ENCODE data around the gene QPRT.

The QPRT gene

DNA sequence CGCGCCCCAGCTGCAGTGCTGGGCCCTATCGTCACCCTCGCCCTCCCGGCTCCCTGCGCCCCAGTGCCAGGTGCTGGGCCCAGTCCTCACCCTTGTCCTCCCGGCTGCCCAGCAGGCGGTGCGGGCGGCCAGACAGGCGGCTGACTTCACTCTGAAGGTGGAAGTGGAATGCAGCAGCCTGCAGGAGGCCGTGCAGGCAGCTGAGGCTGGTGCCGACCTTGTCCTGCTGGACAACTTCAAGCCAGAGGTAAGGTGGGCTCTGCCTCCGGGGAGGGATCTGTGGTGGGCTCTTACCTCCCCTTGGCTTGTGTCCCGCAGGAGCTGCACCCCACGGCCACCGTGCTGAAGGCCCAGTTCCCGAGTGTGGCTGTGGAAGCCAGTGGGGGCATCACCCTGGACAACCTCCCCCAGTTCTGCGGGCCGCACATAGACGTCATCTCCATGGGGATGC, 17.9 kb downstream of the QPRT start:
- Histone ChIP-seq H3K27ac (no peak overlapping the region), H3K36me3 (peaks cover 18% of the 10 kb centered on the region), H3K27me3 (ENCODE audit: insufficient read depth, low read depth, severe bottlenecking) (no peaks in the 10 kb centered on the region), H3K4me3 (ENCODE audit: low read depth, low read length) (no peak overlapping the region), H3K9me3 (ENCODE audit: severe bottlenecking) (peaks cover 6% of the 10 kb centered on the region)
- TF ChIP-seq, protein P1, sequence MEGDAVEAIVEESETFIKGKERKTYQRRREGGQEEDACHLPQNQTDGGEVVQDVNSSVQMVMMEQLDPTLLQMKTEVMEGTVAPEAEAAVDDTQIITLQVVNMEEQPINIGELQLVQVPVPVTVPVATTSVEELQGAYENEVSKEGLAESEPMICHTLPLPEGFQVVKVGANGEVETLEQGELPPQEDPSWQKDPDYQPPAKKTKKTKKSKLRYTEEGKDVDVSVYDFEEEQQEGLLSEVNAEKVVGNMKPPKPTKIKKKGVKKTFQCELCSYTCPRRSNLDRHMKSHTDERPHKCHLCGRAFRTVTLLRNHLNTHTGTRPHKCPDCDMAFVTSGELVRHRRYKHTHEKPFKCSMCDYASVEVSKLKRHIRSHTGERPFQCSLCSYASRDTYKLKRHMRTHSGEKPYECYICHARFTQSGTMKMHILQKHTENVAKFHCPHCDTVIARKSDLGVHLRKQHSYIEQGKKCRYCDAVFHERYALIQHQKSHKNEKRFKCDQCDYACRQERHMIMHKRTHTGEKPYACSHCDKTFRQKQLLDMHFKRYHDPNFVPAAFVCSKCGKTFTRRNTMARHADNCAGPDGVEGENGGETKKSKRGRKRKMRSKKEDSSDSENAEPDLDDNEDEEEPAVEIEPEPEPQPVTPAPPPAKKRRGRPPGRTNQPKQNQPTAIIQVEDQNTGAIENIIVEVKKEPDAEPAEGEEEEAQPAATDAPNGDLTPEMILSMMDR (IDR thresholded peaks at IDR 0.05; ENCODE audit: low read depth, low read length): no peak
- no peak for DNase-seq

- TF ChIP-seq, protein P1 (IDR thresholded peaks at IDR 0.05; ENCODE audit: low read depth, low read length): no peak
- no peak overlapping the region for H3K27ac ChIP-seq
- no peak for DNase-seq
- no peaks in the 10 kb centered on the region for H3K27me3 ChIP-seq (ENCODE audit: insufficient read depth, low read depth, severe bottlenecking)
- H3K36me3 ChIP-seq: peaks cover 18% of the 10 kb centered on the region
- peaks cover 6% of the 10 kb centered on the region for H3K9me3 ChIP-seq (ENCODE audit: severe bottlenecking)
- no peak overlapping the region for H3K4me3 ChIP-seq (ENCODE audit: low read depth, low read length)
Measured at GRCh38 chr16:29697391-29697790, 18.4 kb downstream of the QPRT start.

DNA sequence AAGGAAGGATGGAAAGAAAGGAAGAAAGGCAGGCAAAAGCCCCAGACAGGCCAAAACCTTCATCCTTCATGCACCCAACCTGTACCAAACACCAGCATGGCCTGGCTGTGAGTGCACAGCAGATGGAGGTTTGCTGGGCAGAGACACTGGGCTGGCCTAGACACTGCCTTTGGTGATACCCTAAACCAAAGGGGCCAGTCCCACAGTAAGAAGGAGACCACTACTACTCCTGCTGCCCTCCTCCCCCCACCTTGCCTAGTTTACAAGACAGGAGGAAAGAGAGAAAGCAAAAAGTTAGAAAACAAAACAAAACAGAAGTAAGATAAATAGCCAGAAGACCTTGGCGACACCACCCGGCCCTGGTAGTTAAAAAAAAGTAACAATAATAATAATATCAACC, 19.1 kb downstream of the QPRT start:
- DNase-seq: no peak
- Histone ChIP-seq H3K36me3 (peaks cover 18% of the 10 kb centered on the region), H3K27ac (no peak overlapping the region), H3K4me3 (ENCODE audit: low read depth, low read length) (no peak overlapping the region), H3K9me3 (ENCODE audit: severe bottlenecking) (peaks cover 6% of the 10 kb centered on the region), H3K27me3 (ENCODE audit: insufficient read depth, low read depth, severe bottlenecking) (no peaks in the 10 kb centered on the region)
- TF ChIP-seq, protein P1 (IDR thresholded peaks at IDR 0.05; ENCODE audit: low read depth, low read length): no peak

DNA sequence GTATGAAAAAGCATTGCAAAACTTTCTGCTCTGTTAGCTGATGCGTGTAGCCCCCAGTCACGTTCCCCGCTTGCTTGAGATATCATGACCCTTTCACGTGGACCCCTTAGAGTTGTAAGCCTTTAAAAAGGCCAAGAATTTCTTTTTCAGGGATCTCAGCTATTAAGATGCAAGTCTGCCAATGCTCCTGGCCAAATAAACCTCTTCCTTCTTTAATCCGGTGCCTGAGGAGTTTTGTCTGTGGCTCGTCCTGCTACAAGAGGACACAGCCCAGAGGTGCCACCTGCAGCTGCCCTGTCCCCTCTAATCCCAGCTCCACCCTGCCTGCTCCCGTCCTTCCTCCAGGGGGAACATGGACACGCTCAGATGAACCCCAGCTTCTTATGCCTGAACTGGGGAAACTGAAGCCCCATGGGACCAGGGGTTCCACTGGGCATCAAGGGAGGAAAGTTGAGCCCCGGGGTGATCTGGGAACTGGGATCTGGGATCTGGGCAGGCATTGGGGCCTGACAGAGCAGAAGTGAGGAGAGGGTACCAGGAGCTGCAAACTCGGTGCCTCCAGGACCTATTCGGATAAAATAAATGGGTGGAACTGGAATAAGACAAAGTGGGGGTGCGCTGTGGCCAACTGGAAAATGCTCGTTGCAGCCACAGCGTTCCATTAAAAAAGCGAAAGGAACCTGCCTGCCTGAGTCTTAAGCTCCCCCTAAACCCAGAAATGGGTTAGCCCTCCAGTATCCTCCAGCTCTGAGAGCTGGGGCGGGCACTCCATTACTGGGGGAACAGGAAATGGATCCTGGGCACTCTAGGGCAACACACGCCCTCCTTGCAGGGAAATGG, 19.7 kb downstream of the QPRT start:
- no peak overlapping the region for H3K4me3 ChIP-seq (ENCODE audit: low read depth, low read length)
- TF ChIP-seq, protein P1 (IDR thresholded peaks at IDR 0.05; ENCODE audit: low read depth, low read length): no peak

DNA sequence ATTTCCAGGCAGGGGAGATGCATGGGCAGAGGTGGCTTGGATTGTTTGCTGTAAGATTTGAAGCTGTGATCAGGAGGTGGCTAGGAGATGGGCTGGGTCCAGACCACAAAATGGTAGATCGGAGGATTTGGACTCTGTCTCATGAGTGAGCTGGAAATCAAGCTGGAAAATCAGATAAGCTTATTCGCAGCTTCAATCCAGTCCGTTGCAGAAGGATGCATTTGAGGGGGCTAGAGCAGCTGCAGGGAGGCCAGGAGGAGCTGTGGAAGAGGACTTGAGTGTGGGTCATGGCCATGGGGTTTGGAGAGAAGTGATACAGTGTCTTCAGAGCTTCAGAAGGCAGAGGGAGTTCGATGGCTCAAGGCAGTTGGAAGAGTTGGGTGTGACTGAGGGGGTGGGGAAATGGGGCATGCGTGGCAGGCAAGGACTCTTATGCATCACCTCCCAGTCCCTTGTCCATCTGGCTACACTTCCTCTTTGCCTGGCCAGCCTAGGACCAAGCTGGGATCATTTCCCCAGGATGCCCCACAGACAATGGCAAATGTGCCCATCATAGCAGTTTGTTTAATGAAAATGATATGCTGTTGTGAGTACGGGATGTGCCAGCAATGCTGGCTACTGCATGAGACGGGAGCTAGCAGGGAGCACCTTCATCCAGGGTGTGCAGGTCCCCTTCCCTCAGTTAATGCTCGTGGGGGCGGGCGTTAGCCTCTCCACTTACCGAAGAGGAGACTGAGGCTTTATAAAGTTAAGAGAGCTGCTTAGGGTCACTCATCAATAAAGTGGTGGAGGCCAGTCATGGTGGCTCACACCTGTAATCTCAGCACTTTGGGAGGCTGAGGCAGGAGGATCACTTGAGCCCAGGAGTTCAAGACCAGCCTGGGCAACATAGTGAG, 20.6 kb downstream of the QPRT start:
- no peak overlapping the region for H3K4me3 ChIP-seq (ENCODE audit: low read depth, low read length)
- peak; percentile 41 for DNase-seq
- peaks cover 17% of the 10 kb centered on the region for H3K36me3 ChIP-seq
- TF ChIP-seq, protein P1 (IDR thresholded peaks at IDR 0.05; ENCODE audit: low read depth, low read length): no peak
- peak overlapping the region; percentile 57 for H3K27ac ChIP-seq
- peaks cover 6% of the 10 kb centered on the region for H3K9me3 ChIP-seq (ENCODE audit: severe bottlenecking)
- H3K27me3 ChIP-seq (ENCODE audit: insufficient read depth, low read depth, severe bottlenecking): no peaks in the 10 kb centered on the region

More for the DNA sequence above, 19.7 kb downstream of the QPRT start:
- no peaks in the 10 kb centered on the region for H3K27me3 ChIP-seq (ENCODE audit: insufficient read depth, low read depth, severe bottlenecking)
- peak; percentile 30 for DNase-seq
- H3K36me3 ChIP-seq: peaks cover 18% of the 10 kb centered on the region
- H3K9me3 ChIP-seq (ENCODE audit: severe bottlenecking): peaks cover 6% of the 10 kb centered on the region
- H3K27ac ChIP-seq: peak overlapping the region; percentile 57

Measured in WERI-Rb-1 (cell line).